K562 (cell line): ENCODE data around the gene SHISAL2A. TPM values are rescaled to one million over a fixed set of nuclear protein-coding genes. Genes with fewer than 3 reads are reported as not detected.

ENCODE experiments used
- ADNP ChIP-seq: fragments of 200-800 bp; sonication (Bioruptor generic); IDR thresholded peaks from 2 replicates; pipeline ENCODE4 v1.6.1; 2016; ENCODE audit warnings: missing genetic modification characterization, missing compliant biosample characterization
- ATF3 ChIP-seq, 2 experiments: fragments of 450-650 bp in 1 of 2; sonication (generic) in 1 of 2; formaldehyde crosslinking in 1 of 2; IDR thresholded peaks in 1 of 2; conservative IDR thresholded peaks in 1 of 2; 2 replicates each; pipeline versions ENCODE4 v1.6.1 to v1.8.1; 2016 to 2023; ENCODE audit warnings: mild to moderate bottlenecking in 2 of 2, moderate library complexity in 2 of 2, inconsistent platforms in 1 of 2, missing genetic modification reagents in 1 of 2
- ATF4 ChIP-seq: fragments of 450-650 bp; formaldehyde crosslinking; IDR thresholded peaks from 2 replicates; pipeline ENCODE4 v1.4.0; 2022; ENCODE audit warnings: mild to moderate bottlenecking, moderate library complexity
- BRD4 ChIP-seq: fragments of 200-600 bp; sonication (generic); IDR thresholded peaks from 2 replicates; pipeline ENCODE4 v1.6.1; 2017; ENCODE audit warnings: inconsistent platforms
- DDX20 ChIP-seq: fragments of 450-650 bp; IDR thresholded peaks from 2 replicates; pipeline ENCODE4 v1.6.1; 2016; ENCODE audit warnings: missing genetic modification characterization, low read depth, mild to moderate bottlenecking, missing compliant biosample characterization, moderate library complexity
- EWSR1 ChIP-seq: fragments of 450-650 bp; IDR thresholded peaks from 2 replicates; pipeline ENCODE4 v1.6.1; 2018; ENCODE audit warnings: borderline replicate concordance, mild to moderate bottlenecking, low read depth, moderate library complexity; ENCODE audit not compliant: partially characterized antibody
- IRF2 ChIP-seq: sonication (generic); formaldehyde crosslinking; IDR thresholded peaks from 2 replicates; pipeline ENCODE4 v1.8.1; 2022; ENCODE audit warnings: mild to moderate bottlenecking, missing genetic modification reagents
- KAT8 ChIP-seq: fragments of 450-650 bp; IDR thresholded peaks from 2 replicates; pipeline ENCODE4 v1.6.1; 2016; ENCODE audit warnings: low read depth, mild to moderate bottlenecking
- LARP7 ChIP-seq: fragments of 450-650 bp; IDR thresholded peaks from 2 replicates; pipeline ENCODE4 v1.6.1; 2016
- MEF2A ChIP-seq: IDR thresholded peaks from 2 replicates; pipeline ENCODE4 v1.6.1; 2011; ENCODE audit warnings: low read depth, mild to moderate bottlenecking, low read length, moderate library complexity; ENCODE audit not compliant: control insufficient read depth
- MLLT1 ChIP-seq, 2 experiments: fragments of 450-650 bp; IDR thresholded peaks; 2 replicates each; pipeline ENCODE4 v1.6.1; 2016
- MYC ChIP-seq, 2 experiments: fragments of 250-450 bp in 1 of 2; sonication (Bioruptor Pico) in 1 of 2; IDR thresholded peaks; 2 replicates each; pipeline versions ENCODE4 v1.5.1 to v1.6.1; 2012 to 2021; ENCODE audit warnings: low read depth in 2 of 2, borderline replicate concordance in 1 of 2, improper control_type of control experiment in 1 of 2, low read length in 1 of 2, mild to moderate bottlenecking in 1 of 2, moderate library complexity in 1 of 2
- MYNN ChIP-seq, 2 experiments: sonication (generic); formaldehyde crosslinking in 1 of 2; IDR thresholded peaks; 2 replicates each; pipeline versions ENCODE4 v1.5.0 to v1.6.1; 2016 to 2020; ENCODE audit warnings: antibody characterized with exemption in 1 of 2, missing genetic modification reagents in 1 of 2
- PML ChIP-seq: IDR thresholded peaks from 2 replicates; pipeline ENCODE4 v1.6.1; 2012; ENCODE audit warnings: low read length, inconsistent platforms
- POLR2B ChIP-seq: fragments of 450-650 bp; IDR thresholded peaks from 2 replicates; pipeline ENCODE4 v1.6.1; 2018; ENCODE audit warnings: low read depth; ENCODE audit not compliant: partially characterized antibody
- POLR3A ChIP-seq: IDR thresholded peaks from 2 replicates; pipeline ENCODE4 v1.6.1; 2011; ENCODE audit warnings: borderline replicate concordance, mild to moderate bottlenecking, moderate library complexity; ENCODE audit not compliant: insufficient read length, insufficient read depth; ENCODE audit errors: extremely low read depth
- RAD51 ChIP-seq: fragments of 450-650 bp; IDR thresholded peaks from 2 replicates; pipeline ENCODE4 v1.7.1; 2016; ENCODE audit warnings: low read depth, mild to moderate bottlenecking, borderline replicate concordance
- SIN3A ChIP-seq, 2 experiments: fragments of 150-350 bp in 1 of 2; IDR thresholded peaks; 2 replicates each; pipeline ENCODE4 v1.6.1; 2011 to 2016; ENCODE audit warnings: borderline replicate concordance in 2 of 2, low read depth in 2 of 2, low read length in 2 of 2, mild to moderate bottlenecking in 2 of 2, moderate library complexity in 2 of 2; ENCODE audit not compliant: control insufficient read depth in 1 of 2
- TAF7 ChIP-seq: fragments of 450-650 bp; IDR thresholded peaks from 2 replicates; pipeline ENCODE4 v1.6.1; 2016; ENCODE audit warnings: missing genetic modification characterization, missing compliant biosample characterization
- TCF7L2 ChIP-seq: fragments of 150-350 bp; IDR thresholded peaks from 2 replicates; pipeline ENCODE4 v1.6.1; 2016; ENCODE audit warnings: low read depth, mild to moderate bottlenecking, low read length, moderate library complexity
- ZNF124 ChIP-seq: sonication (generic); formaldehyde crosslinking; IDR thresholded peaks from 2 replicates; pipeline ENCODE4 v1.8.1; 2022; ENCODE audit warnings: missing genetic modification reagents
- ZNF23 ChIP-seq: fragments of 250-450 bp; sonication (Bioruptor Pico); IDR thresholded peaks from 2 replicates; pipeline ENCODE4 v1.4.0; 2020; ENCODE audit warnings: mild to moderate bottlenecking
- ZNF239 ChIP-seq: fragments of 250-450 bp; sonication (Bioruptor Pico); IDR thresholded peaks from 2 replicates; pipeline ENCODE4 v1.4.0; 2020; ENCODE audit warnings: mild to moderate bottlenecking
- ZNF408 ChIP-seq: fragments of 250-450 bp; sonication (Bioruptor Pico); IDR thresholded peaks from 2 replicates; pipeline ENCODE4 v1.4.0; 2020; ENCODE audit warnings: low read depth, mild to moderate bottlenecking, moderate library complexity
- ZNF707 ChIP-seq: fragments of 250-450 bp; sonication (Bioruptor Pico); conservative IDR thresholded peaks from 2 replicates; pipeline ENCODE4 v1.8.0; 2022; ENCODE audit warnings: inconsistent platforms, mild to moderate bottlenecking, moderate library complexity
- polyA plus RNA-seq, 8 experiments: library from polyadenylated mRNA; depleted of rRNA in 4 of 8; stranded (reverse) in 5 of 8; unstranded in 3 of 8; fragments of >200 nt; fragmentation: Nextera tagmentation in 2 of 8; fragmentation: Illumina TruSeq in 1 of 8; extraction: Ambion mirVana in 2 of 8; extraction: Trizol in 1 of 8; gene quantifications; 2 replicates each; pipeline versions ENCODE4 v1.2.1 to v1.2.3, GENCODE V29; 2011 to 2014; ENCODE audit warnings: inconsistent platforms in 1 of 8, missing spikeins in 1 of 8
- total RNA-seq, 7 experiments: library from RNA; depleted of rRNA in 6 of 7; stranded (reverse); fragments of >200 nt in 6 of 7; fragmentation: Illumina TruSeq in 2 of 7; extraction: Trizol in 2 of 7; gene quantifications; 2 replicates each; pipeline versions ENCODE4 v1.2.1 to v1.2.3, GENCODE V29; 2011 to 2021; ENCODE audit warnings: low replicate concordance in 1 of 7

The SHISAL2A gene
- total and polyA plus RNA-seq, 9 of the 15 experiments (the other 6 are each of a cell fraction or from before 2014, with no cell fraction given) = 0.11 TPM; not detected in 8

- peak; percentile 78 for TF ChIP-seq ATF3 (IDR thresholded peaks at IDR 0.05)
- no peak for TF ChIP-seq ATF3 (CRISPR knock-in tag; conservative IDR thresholded peaks at IDR 0.05)
- no peak for TF ChIP-seq KAT8
- no peak for TF ChIP-seq TCF7L2
- no peak for TF ChIP-seq ZNF124 (CRISPR knock-in tag)
- no peak for TF ChIP-seq POLR3A
- no peak for TF ChIP-seq ZNF707 (CRISPR knock-in tag)
- TF ChIP-seq LARP7 = no peak
- TF ChIP-seq MEF2A = no peak
- TF ChIP-seq POLR2B = peak; percentile 38
- no peak for TF ChIP-seq DDX20
- TF ChIP-seq SIN3A (IDR thresholded peaks at IDR 0.05; ENCODE audit: borderline replicate concordance in 2 of 2, control insufficient read depth in 1 of 2, low read depth in 2 of 2, low read length in 2 of 2) = peak in 1 of 2 experiments; percentile 77; a peak in 1 of 4 replicates
- no peak for TF ChIP-seq ADNP
- no peak for TF ChIP-seq ZNF239 (CRISPR knock-in tag)
- no peak for TF ChIP-seq MLLT1 (IDR thresholded peaks at IDR 0.05)
- TF ChIP-seq ATF4 (CRISPR knock-in tag) = 0 out of 2 replicates have a peak, but pooled peaks have one; percentile 10
- no peak for TF ChIP-seq IRF2
- peak; percentile 95 for TF ChIP-seq MYC (IDR thresholded peaks at IDR 0.05; ENCODE audit: low read depth, low read length)
- peak; percentile 25; the same call in 1 of the 2 replicates for TF ChIP-seq MYC (CRISPR knock-in tag; IDR thresholded peaks at IDR 0.05; ENCODE audit: borderline replicate concordance, low read depth)
- TF ChIP-seq MYNN (IDR thresholded peaks at IDR 0.05) = no peak
- no peak for TF ChIP-seq MYNN (CRISPR knock-in tag; IDR thresholded peaks at IDR 0.05)
- TF ChIP-seq EWSR1 = no peak
- no peak for TF ChIP-seq BRD4
- peak; percentile 95 for TF ChIP-seq RAD51
- TF ChIP-seq PML = no peak
- no peak for TF ChIP-seq ZNF23 (CRISPR knock-in tag)
- TF ChIP-seq TAF7 (tag) = peak; percentile 37; the same call in 1 of the 2 replicates
- no peak for TF ChIP-seq ZNF408 (CRISPR knock-in tag)
These were observed 70.2 kb downstream of the SHISAL2A start (continued) for GRCh38 chr1:52702886-52703787.
